WTC11 (cell line): Measurements from ENCODE around the gene GRK3. TPM values are rescaled to one million over a fixed set of nuclear protein-coding genes. Genes with fewer than 3 reads are reported as not detected.
A peak's percentile ranks its signal among the peaks of the same experiment; 100 is the strongest.

Source experiments
- ATAC-seq: fragments of 200-7000 bp; cut with Tn5 transposase; 2 replicates; pipeline ENCODE4 v1.10.0; 2021; ENCODE audit warnings: mild to moderate bottlenecking, moderate library complexity
- CTCF ChIA-PET: fragments of 300-600 bp; sonication (Branson Sonifier 250); formaldehyde crosslinking; loops from one replicate; lab custom pipeline; 2021; ENCODE audit warnings: antibody characterized with exemption; lab: Charles Lee
- POLR2A ChIA-PET: fragments of 350-600 bp; sonication (Branson Sonifier 250); formaldehyde crosslinking; loops from one replicate; lab custom pipeline; 2021; ENCODE audit warnings: antibody characterized with exemption; lab: Charles Lee
- DNase-seq: peaks from one replicate; pipeline ENCODE4 v3.0.0; 2021; ENCODE audit warnings: low spot score
- H3K27ac Mint-ChIP-seq: 2 replicates; pipeline ENCODE4 v1.8.0; 2021; ENCODE audit warnings: mixed read lengths
- H3K27me3 Mint-ChIP-seq: 2 replicates; pipeline ENCODE4 v1.8.0; 2021; ENCODE audit warnings: low read depth, mild to moderate bottlenecking, moderate library complexity, mixed read lengths
- H3K36me3 Mint-ChIP-seq: 2 replicates; pipeline ENCODE4 v1.8.0; 2021; ENCODE audit warnings: mixed read lengths
- H3K4me1 Mint-ChIP-seq: 2 replicates; pipeline ENCODE4 v1.8.0; 2022; ENCODE audit warnings: mixed read lengths
- H3K4me3 Mint-ChIP-seq: 2 replicates; pipeline ENCODE4 v1.8.0; 2021; ENCODE audit warnings: mild to moderate bottlenecking, moderate library complexity, mixed read lengths
- H3K9me3 Mint-ChIP-seq: 2 replicates; pipeline ENCODE4 v1.8.0; 2021; ENCODE audit warnings: mixed read lengths
- AR ChIP-seq: fragments of 250-450 bp; sonication (Bioruptor Pico); IDR thresholded peaks from 2 replicates; pipeline ENCODE4 v1.9.0; 2021; ENCODE audit warnings: mild to moderate bottlenecking
- ATF1 ChIP-seq: sonication (generic); formaldehyde crosslinking; IDR thresholded peaks from 2 replicates; pipeline ENCODE4 v1.8.1; 2023; ENCODE audit warnings: mild to moderate bottlenecking, moderate library complexity, missing genetic modification reagents
- CTCF ChIP-seq: fragments of 200-600 bp; IDR thresholded peaks from 2 replicates; pipeline ENCODE4 v1.8.0; 2022; ENCODE audit warnings: antibody characterized with exemption
- FOXP4 ChIP-seq: sonication (generic); formaldehyde crosslinking; IDR thresholded peaks from 2 replicates; pipeline ENCODE4 v1.8.0; 2022; ENCODE audit warnings: mild to moderate bottlenecking, missing genetic modification reagents
- GABPB1 ChIP-seq: sonication (generic); formaldehyde crosslinking; IDR thresholded peaks from 2 replicates; pipeline ENCODE4 v1.8.1; 2023; ENCODE audit warnings: mild to moderate bottlenecking, missing genetic modification reagents
- GTF2I ChIP-seq: fragments of 250-450 bp; sonication (Bioruptor Pico); conservative IDR thresholded peaks from 2 replicates; pipeline ENCODE4 v1.4.0; 2021; ENCODE audit warnings: mild to moderate bottlenecking
- IRF2 ChIP-seq: sonication (generic); formaldehyde crosslinking; IDR thresholded peaks from 2 replicates; pipeline ENCODE4 v1.8.0; 2022; ENCODE audit warnings: low read depth, missing genetic modification reagents, borderline replicate concordance
- JUN ChIP-seq: sonication (generic); formaldehyde crosslinking; IDR thresholded peaks from 2 replicates; pipeline ENCODE4 v1.8.0; 2023; ENCODE audit warnings: mild to moderate bottlenecking, missing genetic modification reagents
- NFATC4 ChIP-seq: fragments of 250-450 bp; sonication (Bioruptor Pico); IDR thresholded peaks from 2 replicates; pipeline ENCODE4 v1.9.0; 2021; ENCODE audit warnings: mild to moderate bottlenecking
- NFYB ChIP-seq: sonication (generic); formaldehyde crosslinking; conservative IDR thresholded peaks from 2 replicates; pipeline ENCODE4 v1.8.0; 2022; ENCODE audit warnings: low read depth, missing genetic modification reagents
- NR1H2 ChIP-seq: sonication (generic); formaldehyde crosslinking; IDR thresholded peaks from 2 replicates; pipeline ENCODE4 v1.9.0; 2021; ENCODE audit warnings: mild to moderate bottlenecking, moderate library complexity, missing genetic modification reagents
- OVOL2 ChIP-seq: fragments of 250-450 bp; sonication (Bioruptor Pico); IDR thresholded peaks from 2 replicates; pipeline ENCODE4 v1.9.0; 2021; ENCODE audit warnings: mild to moderate bottlenecking, borderline replicate concordance
- SMAD3 ChIP-seq: sonication (generic); formaldehyde crosslinking; IDR thresholded peaks from 2 replicates; pipeline ENCODE4 v1.8.0; 2022; ENCODE audit warnings: missing genetic modification reagents, mild to moderate bottlenecking, borderline replicate concordance
- SP1 ChIP-seq: sonication (generic); formaldehyde crosslinking; conservative IDR thresholded peaks from 2 replicates; pipeline ENCODE4 v1.8.1; 2022; ENCODE audit warnings: missing genetic modification reagents
- TCF7 ChIP-seq: sonication (generic); formaldehyde crosslinking; IDR thresholded peaks from 2 replicates; pipeline ENCODE4 v1.8.0; 2022; ENCODE audit warnings: mild to moderate bottlenecking, low read depth, missing genetic modification reagents, moderate library complexity
- TEAD4 ChIP-seq: sonication (generic); formaldehyde crosslinking; IDR thresholded peaks from 2 replicates; pipeline ENCODE4 v1.8.0; 2022; ENCODE audit warnings: mild to moderate bottlenecking, missing genetic modification reagents
- ZNF121 ChIP-seq: sonication (generic); formaldehyde crosslinking; IDR thresholded peaks from 2 replicates; pipeline ENCODE4 v1.8.0; 2023; ENCODE audit warnings: missing genetic modification reagents
- ZNF138 ChIP-seq: sonication (generic); formaldehyde crosslinking; conservative IDR thresholded peaks from 2 replicates; pipeline ENCODE4 v1.8.1; 2022; ENCODE audit warnings: mild to moderate bottlenecking, moderate library complexity, missing genetic modification reagents
- total RNA-seq: library from RNA; stranded (reverse); gene quantifications from 3 replicates; pipeline ENCODE4 v1.2.3, GENCODE V29; 2021
- TF ChIP-seq, protein P1 (sequence below): fragments of 250-450 bp; sonication (Bioruptor Pico); IDR thresholded peaks from 2 replicates; pipeline ENCODE4 v1.9.0; 2021; ENCODE audit warnings: mild to moderate bottlenecking
- TF ChIP-seq, protein P2 (sequence below): sonication (generic); formaldehyde crosslinking; IDR thresholded peaks from 2 replicates; pipeline ENCODE4 v1.8.1; 2022; ENCODE audit warnings: missing genetic modification reagents, borderline replicate concordance
- TF ChIP-seq, protein P3 (sequence below): sonication (generic); formaldehyde crosslinking; IDR thresholded peaks from 2 replicates; pipeline ENCODE4 v1.8.0; 2023; ENCODE audit warnings: mild to moderate bottlenecking, missing genetic modification reagents

Gene GRK3
- total RNA-seq, 1 experiment from 2014 or later, result 27.1 TPM

DNA sequence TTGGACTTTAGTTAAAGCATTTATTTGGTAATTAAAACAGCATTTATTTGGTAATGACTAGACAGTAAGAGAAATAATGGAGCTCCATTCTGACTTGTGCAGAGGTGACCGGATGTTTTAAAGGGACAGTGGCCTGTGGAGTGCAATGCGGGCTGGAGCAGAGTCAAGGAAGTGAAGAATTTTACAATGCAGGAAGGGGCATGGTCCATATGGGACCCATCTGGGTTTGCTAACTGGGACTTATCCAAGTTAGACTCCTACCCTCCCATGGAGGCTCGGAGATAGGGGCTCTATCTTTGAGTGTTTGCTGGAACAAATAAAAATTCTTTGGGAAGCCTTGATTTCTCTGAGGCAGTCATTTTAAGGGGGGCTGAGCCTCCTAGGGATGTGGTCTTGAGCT is 117.6 kb downstream of the GRK3 start (continued):
- TF ChIP-seq, protein P1, sequence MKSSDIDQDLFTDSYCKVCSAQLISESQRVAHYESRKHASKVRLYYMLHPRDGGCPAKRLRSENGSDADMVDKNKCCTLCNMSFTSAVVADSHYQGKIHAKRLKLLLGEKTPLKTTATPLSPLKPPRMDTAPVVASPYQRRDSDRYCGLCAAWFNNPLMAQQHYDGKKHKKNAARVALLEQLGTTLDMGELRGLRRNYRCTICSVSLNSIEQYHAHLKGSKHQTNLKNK, result no peak
- TF ChIP-seq IRF2 (CRISPR knock-in tag) (no peak), GTF2I (no peak)
- TF ChIP-seq, protein P2, sequence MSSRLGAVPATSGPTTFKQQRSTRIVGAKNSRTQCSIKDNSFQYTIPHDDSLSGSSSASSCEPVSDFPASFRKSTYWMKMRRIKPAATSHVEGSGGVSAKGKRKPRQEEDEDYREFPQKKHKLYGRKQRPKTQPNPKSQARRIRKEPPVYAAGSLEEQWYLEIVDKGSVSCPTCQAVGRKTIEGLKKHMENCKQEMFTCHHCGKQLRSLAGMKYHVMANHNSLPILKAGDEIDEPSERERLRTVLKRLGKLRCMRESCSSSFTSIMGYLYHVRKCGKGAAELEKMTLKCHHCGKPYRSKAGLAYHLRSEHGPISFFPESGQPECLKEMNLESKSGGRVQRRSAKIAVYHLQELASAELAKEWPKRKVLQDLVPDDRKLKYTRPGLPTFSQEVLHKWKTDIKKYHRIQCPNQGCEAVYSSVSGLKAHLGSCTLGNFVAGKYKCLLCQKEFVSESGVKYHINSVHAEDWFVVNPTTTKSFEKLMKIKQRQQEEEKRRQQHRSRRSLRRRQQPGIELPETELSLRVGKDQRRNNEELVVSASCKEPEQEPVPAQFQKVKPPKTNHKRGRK (CRISPR knock-in tag), result no peak

DNA sequence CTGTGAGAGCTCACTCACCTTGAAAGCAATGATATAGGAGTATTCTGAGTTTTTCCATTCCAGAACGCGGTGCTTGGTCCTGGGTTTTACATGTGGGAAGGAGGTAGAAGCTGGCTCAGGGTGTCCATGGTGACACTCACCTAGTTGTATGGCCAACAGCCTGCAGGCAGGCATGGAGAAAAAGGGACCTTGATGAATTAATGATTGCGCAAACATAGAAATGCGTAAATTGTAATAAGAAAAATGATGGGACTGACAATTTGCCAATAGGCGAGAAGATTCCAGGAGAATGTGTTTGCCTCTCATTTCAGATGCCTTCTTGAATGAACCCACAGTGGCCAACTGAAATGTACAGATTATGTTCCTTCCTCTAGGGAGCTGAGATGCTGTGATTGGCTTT is 124.2 kb downstream of the GRK3 start:
- TF ChIP-seq CTCF (no peak), TEAD4 (CRISPR knock-in tag) (no peak), SMAD3 (CRISPR knock-in tag) (no peak), SP1 (CRISPR knock-in tag) (no peak), NFYB (CRISPR knock-in tag) (no peak), TCF7 (CRISPR knock-in tag) (no peak)
- TF ChIP-seq, all 79 proteins: peak for 0
- H3K9me3 Mint-ChIP-seq, result peaks cover 8% of the 10 kb centered on the region; the same call in 1 of the 2 replicates
- CTCF ChIA-PET, result interaction anchor here (0.7 to 1.4 kb wide), 3 partner anchors 38 to 145 kb away, joined by 3 to 4 read pairs (median 4); no protein-coding TSS in a partner anchor
- H3K27me3 Mint-ChIP-seq, result no peaks in the 10 kb centered on the region
- POLR2A ChIA-PET, result no interaction called here
- no peak for DNase-seq
- ATAC-seq, result no peak
- peaks cover 3% of the 10 kb centered on the region; the same call in 1 of the 2 replicates for H3K4me1 Mint-ChIP-seq
- H3K4me3 Mint-ChIP-seq, result no peak overlapping the region
- H3K36me3 Mint-ChIP-seq, result peaks cover 15% of the 10 kb centered on the region
- no peak overlapping the region for H3K27ac Mint-ChIP-seq

GRCh38 chr22:25689631-25690030 is 125.2 kb downstream of the GRK3 start:
- TF ChIP-seq JUN (CRISPR knock-in tag), result no peak
- TF ChIP-seq ZNF138 (CRISPR knock-in tag), result no peak
- TF ChIP-seq FOXP4 (CRISPR knock-in tag), result no peak
- TF ChIP-seq ZNF121, result no peak
- Mint-ChIP-seq H3K36me3 (peaks cover 13% of the 10 kb centered on the region), H3K27ac (peak overlapping the region; percentile 11; the same call in 1 of the 2 replicates), H3K9me3 (no peaks in the 10 kb centered on the region), H3K4me3 (no peak overlapping the region), H3K4me1 (peaks cover 7% of the 10 kb centered on the region), H3K27me3 (no peaks in the 10 kb centered on the region)
- POLR2A ChIA-PET, result no interaction called here
- ATAC-seq (no peak), DNase-seq (no peak)
- CTCF ChIA-PET, result interaction anchor here (0.7 kb wide), 1 partner anchor 76 kb away, joined by 4 read pairs; no protein-coding TSS in a partner anchor

GRCh38 chr22:25690798-25691197 is 126.3 kb downstream of the GRK3 start:
- H3K27ac Mint-ChIP-seq, result no peak overlapping the region
- no peaks in the 10 kb centered on the region for H3K9me3 Mint-ChIP-seq
- no peaks in the 10 kb centered on the region for H3K27me3 Mint-ChIP-seq
- H3K4me1 Mint-ChIP-seq, result peaks cover 12% of the 10 kb centered on the region
- DNase-seq (no peak), ATAC-seq (no peak)
- ChIA-PET CTCF (no interaction called here), POLR2A (no interaction called here)
- H3K4me3 Mint-ChIP-seq, result no peak overlapping the region
- peaks cover 18% of the 10 kb centered on the region for H3K36me3 Mint-ChIP-seq
- TF ChIP-seq, protein P3, sequence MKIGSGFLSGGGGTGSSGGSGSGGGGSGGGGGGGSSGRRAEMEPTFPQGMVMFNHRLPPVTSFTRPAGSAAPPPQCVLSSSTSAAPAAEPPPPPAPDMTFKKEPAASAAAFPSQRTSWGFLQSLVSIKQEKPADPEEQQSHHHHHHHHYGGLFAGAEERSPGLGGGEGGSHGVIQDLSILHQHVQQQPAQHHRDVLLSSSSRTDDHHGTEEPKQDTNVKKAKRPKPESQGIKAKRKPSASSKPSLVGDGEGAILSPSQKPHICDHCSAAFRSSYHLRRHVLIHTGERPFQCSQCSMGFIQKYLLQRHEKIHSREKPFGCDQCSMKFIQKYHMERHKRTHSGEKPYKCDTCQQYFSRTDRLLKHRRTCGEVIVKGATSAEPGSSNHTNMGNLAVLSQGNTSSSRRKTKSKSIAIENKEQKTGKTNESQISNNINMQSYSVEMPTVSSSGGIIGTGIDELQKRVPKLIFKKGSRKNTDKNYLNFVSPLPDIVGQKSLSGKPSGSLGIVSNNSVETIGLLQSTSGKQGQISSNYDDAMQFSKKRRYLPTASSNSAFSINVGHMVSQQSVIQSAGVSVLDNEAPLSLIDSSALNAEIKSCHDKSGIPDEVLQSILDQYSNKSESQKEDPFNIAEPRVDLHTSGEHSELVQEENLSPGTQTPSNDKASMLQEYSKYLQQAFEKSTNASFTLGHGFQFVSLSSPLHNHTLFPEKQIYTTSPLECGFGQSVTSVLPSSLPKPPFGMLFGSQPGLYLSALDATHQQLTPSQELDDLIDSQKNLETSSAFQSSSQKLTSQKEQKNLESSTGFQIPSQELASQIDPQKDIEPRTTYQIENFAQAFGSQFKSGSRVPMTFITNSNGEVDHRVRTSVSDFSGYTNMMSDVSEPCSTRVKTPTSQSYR (CRISPR knock-in tag), result no peak
- TF ChIP-seq NR1H2 (CRISPR knock-in tag) (no peak), OVOL2 (CRISPR knock-in tag) (no peak), NFYB (CRISPR knock-in tag) (no peak), GABPB1 (CRISPR knock-in tag) (no peak), NFATC4 (no peak), AR (CRISPR knock-in tag) (no peak), ATF1 (no peak), GTF2I (no peak)
